ENCODE data around the gene CRYBB1.

Gene CRYBB1

GRCh38 chr22:26553056-26553752 is 64.6 kb downstream of the CRYBB1 start:
- no peak for DNase-seq (ENCODE audit: low read depth in 3 of 3)

- no peak for DNase-seq (ENCODE audit: low read depth in 3 of 3)
Measured at GRCh38 chr22:26552466-26552865, 65.4 kb downstream of the CRYBB1 start.

GRCh38 chr22:26551568-26551967 is 66.3 kb downstream of the CRYBB1 start:
- no peak for DNase-seq (ENCODE audit: low read depth in 3 of 3)

GRCh38 chr22:26550498-26551033 is 67.3 kb downstream of the CRYBB1 start:
- no peak for DNase-seq (ENCODE audit: low read depth in 3 of 3)

- DNase-seq (ENCODE audit: low read depth in 3 of 3): no peak
Measured at GRCh38 chr22:26549902-26550497, 67.8 kb downstream of the CRYBB1 start.
